D721Med (cell line): ENCODE measurements around the gene PTPRQ.

ENCODE experiments used
- DNase-seq: peaks from one replicate; pipeline ENCODE4 v3.0.0; 2011; ENCODE audit warnings: low spot score; ENCODE audit not compliant: insufficient read length
- FAIRE-seq: peaks from 2 replicates; lab custom pipeline; 2011; peaks lifted over from hg19 to GRCh38; lab: Jason Lieb, UNC
- CTCF ChIP-seq: IDR thresholded peaks from 2 replicates; pipeline ENCODE4 v1.5.1; 2012; ENCODE audit warnings: mild to moderate bottlenecking, control low read depth; ENCODE audit not compliant: insufficient read depth; ENCODE audit errors: missing control alignments

PTPRQ gene

DNA sequence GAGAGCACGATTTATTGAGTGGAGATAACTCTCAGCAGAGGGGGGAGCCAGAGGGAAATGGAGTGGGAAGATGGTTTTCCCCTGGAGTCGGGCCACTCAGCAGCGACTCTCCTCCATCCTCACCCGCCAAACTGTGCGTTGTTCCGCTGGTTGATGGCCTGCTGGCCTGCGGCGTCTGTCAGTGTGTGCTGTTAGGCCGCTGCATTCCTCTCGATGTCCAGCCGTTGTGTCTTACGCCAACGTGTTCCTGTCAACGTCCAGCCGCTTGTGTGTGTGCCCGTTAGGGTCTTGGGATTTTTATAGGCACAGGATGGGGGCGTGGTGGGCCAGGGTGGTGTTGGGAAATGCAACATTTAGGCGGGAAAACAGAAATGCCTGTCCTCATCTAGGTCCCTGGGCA is 69.2 kb downstream of the PTPRQ start:
- no peak for DNase-seq
- no peak for FAIRE-seq
- TF ChIP-seq CTCF: no peak

DNA sequence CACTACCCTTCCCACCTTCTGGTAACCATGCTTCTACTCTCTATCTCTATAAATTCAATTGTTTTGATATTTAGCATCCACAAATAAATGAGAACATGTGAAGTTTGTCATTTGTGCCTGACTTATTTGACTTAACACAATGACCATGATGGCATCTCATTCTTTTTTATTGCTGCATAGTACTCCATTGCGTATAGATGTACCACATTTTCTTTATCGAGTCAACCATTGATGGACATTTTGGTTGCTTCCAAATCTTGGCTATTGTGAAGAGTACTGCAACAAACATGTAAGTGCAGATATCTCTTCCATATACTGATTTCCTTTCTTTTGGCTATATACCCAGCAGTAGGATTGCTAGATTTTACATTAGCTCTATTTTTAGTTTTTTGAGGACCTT is 73.6 kb downstream of the PTPRQ start:
- TF ChIP-seq CTCF: no peak
- no peak for FAIRE-seq

GRCh38 chr12:80531646-80532045 is 87.6 kb downstream of the PTPRQ start:
- DNase-seq: no peak
- no peak for TF ChIP-seq CTCF
- no peak for FAIRE-seq

More for the DNA sequence above, 73.6 kb downstream of the PTPRQ start:
- no peak for DNase-seq

GRCh38 chr12:80539029-80539428 is 95.0 kb downstream of the PTPRQ start:
- no peak for DNase-seq
- no peak for TF ChIP-seq CTCF
- FAIRE-seq: no peak

- FAIRE-seq: no peak
- TF ChIP-seq CTCF: no peak
- no peak for DNase-seq
Observed at GRCh38 chr12:80549298-80549697, 105.3 kb downstream of the PTPRQ start.

DNA sequence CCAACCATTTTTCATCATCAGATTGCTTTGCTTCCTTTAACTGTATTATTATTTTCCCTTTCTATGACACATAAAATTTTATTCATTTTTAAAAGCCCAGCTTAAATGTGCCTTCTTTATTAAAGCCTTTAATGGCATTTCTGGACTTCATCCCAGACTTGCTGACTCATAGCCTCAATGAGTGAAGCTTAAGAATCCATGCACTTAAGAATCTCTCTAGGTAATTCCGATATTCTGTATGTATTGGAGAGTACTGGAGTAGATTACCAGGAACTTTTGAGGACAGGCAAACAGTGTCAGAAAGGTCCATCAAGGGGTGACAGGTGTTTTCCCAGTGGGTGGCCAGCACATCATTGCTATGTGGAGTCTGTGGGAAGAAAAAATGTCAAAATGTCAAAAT is 107.9 kb downstream of the PTPRQ start:
- FAIRE-seq (no peak), DNase-seq (no peak)
- no peak for TF ChIP-seq CTCF

DNA sequence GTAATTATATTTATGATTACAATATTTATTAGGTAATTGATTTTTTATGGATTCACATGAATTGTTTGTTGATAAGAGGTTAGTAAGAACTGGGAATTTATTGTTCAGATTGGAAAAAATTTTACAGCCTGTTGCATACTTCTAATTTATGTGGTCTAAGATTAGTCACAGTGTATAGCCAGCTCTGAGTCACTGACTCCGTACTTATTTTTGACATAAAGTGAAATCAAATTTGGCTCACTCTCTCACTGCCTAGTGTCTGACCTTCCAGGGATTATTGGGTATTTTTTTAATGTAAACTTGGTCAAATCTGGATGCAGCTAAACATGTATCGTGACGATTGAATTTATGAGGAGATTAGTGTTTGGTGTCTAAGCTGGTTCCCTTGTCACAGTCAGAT is 109.3 kb downstream of the PTPRQ start:
- FAIRE-seq (no peak), DNase-seq (no peak)
- no peak for TF ChIP-seq CTCF
